GM12878 (cell line): ENCODE data around the gene VPS52. TPM values are rescaled to one million over a fixed set of nuclear protein-coding genes. Genes with fewer than 3 reads are reported as not detected.

ENCODE experiments used
- BACH1 ChIP-seq: fragments of 450-650 bp; IDR thresholded peaks from 2 replicates; pipeline ENCODE4 v1.6.1; 2017; ENCODE audit warnings: mild to moderate bottlenecking, borderline replicate concordance
- CBX3 ChIP-seq: fragments of 200-600 bp; sonication (generic); IDR thresholded peaks from 2 replicates; pipeline ENCODE4 v1.6.1; 2016; ENCODE audit warnings: low read depth, borderline replicate concordance
- CREB1 ChIP-seq: IDR thresholded peaks from 2 replicates; pipeline ENCODE4 v1.6.1; 2012; ENCODE audit warnings: low read depth, mild to moderate bottlenecking, inconsistent platforms
- CREM ChIP-seq: IDR thresholded peaks from 2 replicates; pipeline ENCODE4 v1.6.1; 2014; ENCODE audit warnings: antibody characterized with exemption, low read depth
- DPF2 ChIP-seq: fragments of 450-650 bp; IDR thresholded peaks from 2 replicates; pipeline ENCODE4 v1.6.1; 2017; ENCODE audit warnings: mild to moderate bottlenecking
- ETV6 ChIP-seq, 2 experiments: fragments of 450-650 bp in 1 of 2; IDR thresholded peaks in 1 of 2; conservative IDR thresholded peaks in 1 of 2; 2 replicates each; pipeline ENCODE4 v1.6.1; 2014; ENCODE audit warnings: antibody characterized with exemption in 1 of 2, borderline replicate concordance in 1 of 2, low read depth in 1 of 2, mild to moderate bottlenecking in 1 of 2, moderate library complexity in 1 of 2
- HDGF ChIP-seq: fragments of 450-650 bp; IDR thresholded peaks from 2 replicates; pipeline ENCODE4 v1.6.1; 2016; ENCODE audit warnings: antibody characterized with exemption
- IKZF1 ChIP-seq: fragments of 450-650 bp; conservative IDR thresholded peaks from 2 replicates; pipeline ENCODE4 v1.6.1; 2017; ENCODE audit warnings: antibody characterized with exemption, mild to moderate bottlenecking
- KDM1A ChIP-seq: fragments of 200-600 bp; sonication (generic); IDR thresholded peaks from 2 replicates; pipeline ENCODE4 v1.6.1; 2016; ENCODE audit warnings: borderline replicate concordance
- KLF5 ChIP-seq: fragments of 450-650 bp; IDR thresholded peaks from 2 replicates; pipeline ENCODE4 v1.6.1; 2014; ENCODE audit warnings: mild to moderate bottlenecking; ENCODE audit not compliant: partially characterized antibody
- MTA2 ChIP-seq: fragments of 450-650 bp; IDR thresholded peaks from 2 replicates; pipeline ENCODE4 v1.6.1; 2016; ENCODE audit warnings: low read depth, mild to moderate bottlenecking, moderate library complexity
- NFYA ChIP-seq: IDR thresholded peaks from 2 replicates; pipeline ENCODE4 v1.6.1; 2011; ENCODE audit warnings: low read depth, mild to moderate bottlenecking, low read length, improper control_type of control experiment, borderline replicate concordance
- NR2C1 ChIP-seq: fragments of 450-650 bp; IDR thresholded peaks from 2 replicates; pipeline ENCODE4 v1.6.1; 2017; ENCODE audit warnings: antibody characterized with exemption, mild to moderate bottlenecking, moderate library complexity
- RFX5 ChIP-seq: IDR thresholded peaks from 2 replicates; pipeline ENCODE4 v1.6.1; 2011; ENCODE audit warnings: low read depth, low read length, improper control_type of control experiment
- TCF3 ChIP-seq: IDR thresholded peaks from 2 replicates; pipeline ENCODE4 v1.6.1; 2012; ENCODE audit warnings: low read depth, mild to moderate bottlenecking, low read length, borderline replicate concordance; ENCODE audit not compliant: insufficient read depth
- TCF7 ChIP-seq: IDR thresholded peaks from 2 replicates; pipeline ENCODE4 v1.6.1; 2014; ENCODE audit warnings: antibody characterized with exemption, borderline replicate concordance
- YBX1 ChIP-seq: fragments of 450-650 bp; IDR thresholded peaks from 2 replicates; pipeline ENCODE4 v1.6.1; 2016; ENCODE audit warnings: antibody characterized with exemption
- polyA plus RNA-seq, 11 experiments: library from polyadenylated mRNA; depleted of rRNA in 4 of 11; unstranded in 6 of 11; stranded (reverse) in 5 of 11; fragments of >200 nt; fragmentation: Nextera tagmentation in 4 of 11; fragmentation: Illumina TruSeq in 1 of 11; extraction: Ambion mirVana in 4 of 11; extraction: Trizol in 1 of 11; gene quantifications; 1 replicate in 1 of 11; 2 replicates in 10 of 11; pipeline versions ENCODE4 v1.2.1 to v1.2.3, GENCODE V29; 2011 to 2016; ENCODE audit warnings: inconsistent platforms in 2 of 11, missing spikeins in 2 of 11, low read depth in 1 of 11
- total RNA-seq, 4 experiments: library from RNA; depleted of rRNA in 3 of 4; stranded (reverse); fragments of >200 nt in 3 of 4; fragmentation: Illumina TruSeq in 1 of 4; extraction: Trizol in 1 of 4; gene quantifications; 2 replicates each; pipeline versions ENCODE4 v1.2.1 to v1.2.3, GENCODE V29; 2013 to 2021
- TF ChIP-seq, protein P1 (sequence below): fragments of 450-650 bp; IDR thresholded peaks from 2 replicates; pipeline ENCODE4 v1.6.1; 2017; ENCODE audit warnings: mild to moderate bottlenecking, low read depth, inconsistent platforms; ENCODE audit not compliant: poor library complexity, severe bottlenecking
- TF ChIP-seq, protein P2 (sequence below): IDR thresholded peaks from 2 replicates; pipeline ENCODE4 v1.6.1; 2012; ENCODE audit warnings: low read depth, low read length, improper control_type of control experiment
- TF ChIP-seq, protein P3 (sequence below): fragments of 450-650 bp; formaldehyde crosslinking; IDR thresholded peaks from 2 replicates; pipeline ENCODE4 v1.4.0; 2022; ENCODE audit warnings: mild to moderate bottlenecking, moderate library complexity
- TF ChIP-seq, protein P4 (sequence below): IDR thresholded peaks from 2 replicates; pipeline ENCODE4 v1.6.1; 2011; ENCODE audit warnings: mild to moderate bottlenecking, low read depth, low read length, moderate library complexity; ENCODE audit not compliant: insufficient replicate concordance
- TF ChIP-seq, protein P5 (sequence below): IDR thresholded peaks from 2 replicates; pipeline ENCODE4 v1.6.1; 2012; ENCODE audit warnings: low read depth, low read length, improper control_type of control experiment

The VPS52 gene
- total and polyA plus RNA-seq, 10 of the 15 experiments (the other 5 are each of a cell fraction or from before 2014, with no cell fraction given) = 11.3 to 52.7 (median 36.7) TPM

DNA sequence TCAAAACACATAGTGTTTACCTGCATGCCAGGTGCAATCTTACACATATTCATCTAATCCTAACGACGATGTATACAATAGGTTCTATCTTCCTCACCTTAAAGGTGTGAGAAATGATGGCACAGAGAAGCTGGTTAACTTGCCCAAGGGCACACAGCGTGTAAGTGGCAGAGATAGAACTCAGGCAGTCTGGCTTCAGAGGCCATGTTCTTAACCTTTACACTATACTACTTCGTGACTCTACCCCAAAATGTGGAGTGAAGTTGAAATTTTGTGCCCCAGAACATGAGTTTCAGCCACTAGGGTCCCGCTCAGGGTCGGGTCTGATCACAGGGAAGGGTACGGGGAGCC, 584 bp downstream of the VPS52 start (continued):
- TF ChIP-seq, protein P1, sequence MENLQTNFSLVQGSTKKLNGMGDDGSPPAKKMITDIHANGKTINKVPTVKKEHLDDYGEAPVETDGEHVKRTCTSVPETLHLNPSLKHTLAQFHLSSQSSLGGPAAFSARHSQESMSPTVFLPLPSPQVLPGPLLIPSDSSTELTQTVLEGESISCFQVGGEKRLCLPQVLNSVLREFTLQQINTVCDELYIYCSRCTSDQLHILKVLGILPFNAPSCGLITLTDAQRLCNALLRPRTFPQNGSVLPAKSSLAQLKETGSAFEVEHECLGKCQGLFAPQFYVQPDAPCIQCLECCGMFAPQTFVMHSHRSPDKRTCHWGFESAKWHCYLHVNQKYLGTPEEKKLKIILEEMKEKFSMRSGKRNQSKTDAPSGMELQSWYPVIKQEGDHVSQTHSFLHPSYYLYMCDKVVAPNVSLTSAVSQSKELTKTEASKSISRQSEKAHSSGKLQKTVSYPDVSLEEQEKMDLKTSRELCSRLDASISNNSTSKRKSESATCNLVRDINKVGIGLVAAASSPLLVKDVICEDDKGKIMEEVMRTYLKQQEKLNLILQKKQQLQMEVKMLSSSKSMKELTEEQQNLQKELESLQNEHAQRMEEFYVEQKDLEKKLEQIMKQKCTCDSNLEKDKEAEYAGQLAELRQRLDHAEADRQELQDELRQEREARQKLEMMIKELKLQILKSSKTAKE = no peak
- TF ChIP-seq DPF2 = 0 out of 2 replicates have a peak, but pooled peaks have one; percentile 9
- TF ChIP-seq KLF5 = no peak
- no peak for TF ChIP-seq ETV6 (conservative IDR thresholded peaks at IDR 0.05 in 1 of 2, IDR thresholded peaks at IDR 0.05 in 1 of 2; ENCODE audit: borderline replicate concordance in 1 of 2, low read depth in 1 of 2)
- TF ChIP-seq, protein P2, sequence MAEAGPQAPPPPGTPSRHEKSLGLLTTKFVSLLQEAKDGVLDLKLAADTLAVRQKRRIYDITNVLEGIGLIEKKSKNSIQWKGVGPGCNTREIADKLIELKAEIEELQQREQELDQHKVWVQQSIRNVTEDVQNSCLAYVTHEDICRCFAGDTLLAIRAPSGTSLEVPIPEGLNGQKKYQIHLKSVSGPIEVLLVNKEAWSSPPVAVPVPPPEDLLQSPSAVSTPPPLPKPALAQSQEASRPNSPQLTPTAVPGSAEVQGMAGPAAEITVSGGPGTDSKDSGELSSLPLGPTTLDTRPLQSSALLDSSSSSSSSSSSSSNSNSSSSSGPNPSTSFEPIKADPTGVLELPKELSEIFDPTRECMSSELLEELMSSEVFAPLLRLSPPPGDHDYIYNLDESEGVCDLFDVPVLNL = no peak
- TF ChIP-seq, protein P3, sequence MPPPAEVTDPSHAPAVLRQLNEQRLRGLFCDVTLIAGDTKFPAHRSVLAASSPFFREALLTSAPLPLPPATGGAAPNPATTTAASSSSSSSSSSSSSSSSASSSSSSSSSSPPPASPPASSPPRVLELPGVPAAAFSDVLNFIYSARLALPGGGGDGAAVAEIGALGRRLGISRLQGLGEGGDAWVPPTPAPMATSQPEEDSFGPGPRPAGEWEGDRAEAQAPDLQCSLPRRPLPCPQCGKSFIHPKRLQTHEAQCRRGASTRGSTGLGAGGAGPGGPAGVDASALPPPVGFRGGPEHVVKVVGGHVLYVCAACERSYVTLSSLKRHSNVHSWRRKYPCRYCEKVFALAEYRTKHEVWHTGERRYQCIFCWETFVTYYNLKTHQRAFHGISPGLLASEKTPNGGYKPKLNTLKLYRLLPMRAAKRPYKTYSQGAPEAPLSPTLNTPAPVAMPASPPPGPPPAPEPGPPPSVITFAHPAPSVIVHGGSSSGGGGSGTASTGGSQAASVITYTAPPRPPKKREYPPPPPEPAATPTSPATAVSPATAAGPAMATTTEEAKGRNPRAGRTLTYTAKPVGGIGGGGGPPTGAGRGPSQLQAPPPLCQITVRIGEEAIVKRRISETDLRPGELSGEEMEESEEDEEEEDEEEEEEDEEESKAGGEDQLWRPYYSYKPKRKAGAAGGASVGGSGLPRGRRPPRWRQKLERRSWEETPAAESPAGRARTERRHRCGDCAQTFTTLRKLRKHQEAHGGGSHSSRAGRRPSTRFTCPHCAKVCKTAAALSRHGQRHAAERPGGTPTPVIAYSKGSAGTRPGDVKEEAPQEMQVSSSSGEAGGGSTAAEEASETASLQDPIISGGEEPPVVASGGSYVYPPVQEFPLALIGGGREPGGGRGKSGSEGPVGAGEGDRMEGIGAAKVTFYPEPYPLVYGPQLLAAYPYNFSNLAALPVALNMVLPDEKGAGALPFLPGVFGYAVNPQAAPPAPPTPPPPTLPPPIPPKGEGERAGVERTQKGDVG (CRISPR knock-in tag) = 0 out of 2 replicates have a peak, but pooled peaks have one; percentile 8
- TF ChIP-seq NFYA = no peak
- TF ChIP-seq, protein P4, sequence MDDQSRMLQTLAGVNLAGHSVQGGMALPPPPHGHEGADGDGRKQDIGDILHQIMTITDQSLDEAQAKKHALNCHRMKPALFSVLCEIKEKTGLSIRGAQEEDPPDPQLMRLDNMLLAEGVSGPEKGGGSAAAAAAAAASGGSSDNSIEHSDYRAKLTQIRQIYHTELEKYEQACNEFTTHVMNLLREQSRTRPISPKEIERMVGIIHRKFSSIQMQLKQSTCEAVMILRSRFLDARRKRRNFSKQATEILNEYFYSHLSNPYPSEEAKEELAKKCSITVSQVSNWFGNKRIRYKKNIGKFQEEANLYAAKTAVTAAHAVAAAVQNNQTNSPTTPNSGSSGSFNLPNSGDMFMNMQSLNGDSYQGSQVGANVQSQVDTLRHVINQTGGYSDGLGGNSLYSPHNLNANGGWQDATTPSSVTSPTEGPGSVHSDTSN = no peak
- TF ChIP-seq BACH1 = no peak
- TF ChIP-seq TCF3 = no peak
- no peak for TF ChIP-seq CBX3
- TF ChIP-seq KDM1A = no peak
- no peak for TF ChIP-seq TCF7
- no peak for TF ChIP-seq NR2C1
- no peak for TF ChIP-seq HDGF
- no peak for TF ChIP-seq CREB1
- TF ChIP-seq, protein P5, sequence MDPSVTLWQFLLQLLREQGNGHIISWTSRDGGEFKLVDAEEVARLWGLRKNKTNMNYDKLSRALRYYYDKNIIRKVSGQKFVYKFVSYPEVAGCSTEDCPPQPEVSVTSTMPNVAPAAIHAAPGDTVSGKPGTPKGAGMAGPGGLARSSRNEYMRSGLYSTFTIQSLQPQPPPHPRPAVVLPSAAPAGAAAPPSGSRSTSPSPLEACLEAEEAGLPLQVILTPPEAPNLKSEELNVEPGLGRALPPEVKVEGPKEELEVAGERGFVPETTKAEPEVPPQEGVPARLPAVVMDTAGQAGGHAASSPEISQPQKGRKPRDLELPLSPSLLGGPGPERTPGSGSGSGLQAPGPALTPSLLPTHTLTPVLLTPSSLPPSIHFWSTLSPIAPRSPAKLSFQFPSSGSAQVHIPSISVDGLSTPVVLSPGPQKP = no peak
- no peak for TF ChIP-seq YBX1
- TF ChIP-seq CREM = no peak
- no peak for TF ChIP-seq RFX5
- TF ChIP-seq IKZF1 = no peak
- no peak for TF ChIP-seq MTA2
